Measurements from ENCODE around the gene TENM4.
A peak's percentile ranks its signal among the peaks of the same experiment; 100 is the strongest.

Gene TENM4

DNA sequence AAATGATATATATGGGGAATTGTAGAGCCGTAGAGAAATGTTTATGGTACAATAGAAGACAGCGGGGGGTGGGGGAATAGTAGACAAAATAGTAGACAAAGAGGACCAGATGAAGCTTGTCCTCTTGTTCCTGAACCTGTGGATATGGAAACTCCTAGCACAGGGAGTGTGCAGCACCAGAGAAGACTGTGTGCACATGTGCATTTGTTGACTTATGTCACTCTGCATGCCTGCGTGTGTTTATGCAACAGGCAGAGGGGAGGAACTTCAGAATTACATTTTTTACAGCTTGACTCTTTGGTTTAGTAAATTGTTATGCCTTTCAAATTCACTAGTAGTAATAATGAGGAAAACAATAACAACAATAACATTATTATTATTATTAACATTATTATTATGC is 36.0 kb downstream of the TENM4 start:
- TF ChIP-seq, protein P1, sequence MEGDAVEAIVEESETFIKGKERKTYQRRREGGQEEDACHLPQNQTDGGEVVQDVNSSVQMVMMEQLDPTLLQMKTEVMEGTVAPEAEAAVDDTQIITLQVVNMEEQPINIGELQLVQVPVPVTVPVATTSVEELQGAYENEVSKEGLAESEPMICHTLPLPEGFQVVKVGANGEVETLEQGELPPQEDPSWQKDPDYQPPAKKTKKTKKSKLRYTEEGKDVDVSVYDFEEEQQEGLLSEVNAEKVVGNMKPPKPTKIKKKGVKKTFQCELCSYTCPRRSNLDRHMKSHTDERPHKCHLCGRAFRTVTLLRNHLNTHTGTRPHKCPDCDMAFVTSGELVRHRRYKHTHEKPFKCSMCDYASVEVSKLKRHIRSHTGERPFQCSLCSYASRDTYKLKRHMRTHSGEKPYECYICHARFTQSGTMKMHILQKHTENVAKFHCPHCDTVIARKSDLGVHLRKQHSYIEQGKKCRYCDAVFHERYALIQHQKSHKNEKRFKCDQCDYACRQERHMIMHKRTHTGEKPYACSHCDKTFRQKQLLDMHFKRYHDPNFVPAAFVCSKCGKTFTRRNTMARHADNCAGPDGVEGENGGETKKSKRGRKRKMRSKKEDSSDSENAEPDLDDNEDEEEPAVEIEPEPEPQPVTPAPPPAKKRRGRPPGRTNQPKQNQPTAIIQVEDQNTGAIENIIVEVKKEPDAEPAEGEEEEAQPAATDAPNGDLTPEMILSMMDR (conservative IDR thresholded peaks at IDR 0.05; ENCODE audit: low read depth, low read length): no peak
- no peak overlapping the region for H3K4me3 ChIP-seq (ENCODE audit: low read depth, low read length)
- no peak for DNase-seq (ENCODE audit: low read depth)

DNA sequence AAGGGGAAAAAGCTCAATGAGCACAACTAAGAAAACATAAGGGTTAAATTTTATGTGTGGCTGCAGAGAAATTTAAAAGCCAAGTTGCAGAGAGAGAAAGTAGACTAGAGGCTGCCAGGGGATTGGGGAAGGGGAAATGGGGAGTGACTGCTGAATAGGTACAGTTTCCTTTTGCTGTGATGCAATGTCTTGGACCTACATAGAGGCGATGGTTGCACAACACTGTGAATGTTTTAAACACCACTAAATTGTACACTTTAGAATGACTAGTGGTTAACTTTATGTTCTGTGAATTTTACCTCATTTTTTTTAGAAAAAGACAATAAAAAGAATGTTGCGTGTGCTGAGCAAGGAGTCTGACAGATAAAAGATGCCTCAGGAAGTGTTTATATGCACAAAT is 36.5 kb downstream of the TENM4 start:
- H3K4me3 ChIP-seq (ENCODE audit: low read depth, low read length): no peak overlapping the region
- TF ChIP-seq, protein P1 (conservative IDR thresholded peaks at IDR 0.05; ENCODE audit: low read depth, low read length): no peak
- DNase-seq (ENCODE audit: low read depth): peak; percentile 40

DNA sequence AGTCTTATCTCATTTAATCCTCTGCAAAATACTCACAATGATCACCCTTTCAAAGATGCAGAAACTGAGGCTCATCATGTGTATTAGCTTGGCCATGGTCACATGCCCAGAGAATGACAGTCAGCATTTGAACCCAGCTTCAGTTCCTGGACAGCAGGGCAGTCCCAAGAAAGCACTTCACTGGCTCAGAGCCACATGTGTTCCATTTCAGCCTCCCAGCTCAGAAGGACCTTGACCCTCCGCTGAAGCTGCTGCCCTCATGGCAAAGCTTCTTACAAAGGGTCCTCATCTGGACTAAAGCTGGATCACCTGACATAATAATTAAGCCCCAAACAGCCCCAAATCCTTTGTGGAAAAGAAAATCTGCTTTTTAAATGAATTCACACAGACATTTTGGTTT is 37.0 kb downstream of the TENM4 start:
- DNase-seq (ENCODE audit: low read depth): no peak
- TF ChIP-seq, protein P1 (conservative IDR thresholded peaks at IDR 0.05; ENCODE audit: low read depth, low read length): no peak
- H3K4me3 ChIP-seq (ENCODE audit: low read depth, low read length): no peak overlapping the region

DNA sequence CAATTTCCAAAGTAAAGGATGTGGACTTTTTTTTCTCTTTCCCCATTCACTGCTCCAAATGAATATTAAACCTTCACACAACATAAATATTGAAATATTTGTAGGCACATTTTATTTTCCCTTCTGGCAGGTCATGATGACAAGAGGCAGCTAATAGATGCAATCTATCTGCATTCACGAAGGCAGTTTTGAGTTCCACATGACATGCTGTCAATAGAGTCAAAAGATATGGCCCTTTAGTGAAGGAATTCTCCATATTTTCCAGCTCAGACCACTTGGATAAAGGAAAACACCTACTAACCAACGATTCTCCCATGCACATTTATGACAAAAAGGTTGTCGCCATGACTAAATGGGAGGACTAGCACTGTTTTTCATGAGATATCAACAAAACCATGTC is 37.9 kb downstream of the TENM4 start:
- no peak for DNase-seq (ENCODE audit: low read depth)
- TF ChIP-seq, protein P1 (conservative IDR thresholded peaks at IDR 0.05; ENCODE audit: low read depth, low read length): no peak
- no peak overlapping the region for H3K4me3 ChIP-seq (ENCODE audit: low read depth, low read length)

DNA sequence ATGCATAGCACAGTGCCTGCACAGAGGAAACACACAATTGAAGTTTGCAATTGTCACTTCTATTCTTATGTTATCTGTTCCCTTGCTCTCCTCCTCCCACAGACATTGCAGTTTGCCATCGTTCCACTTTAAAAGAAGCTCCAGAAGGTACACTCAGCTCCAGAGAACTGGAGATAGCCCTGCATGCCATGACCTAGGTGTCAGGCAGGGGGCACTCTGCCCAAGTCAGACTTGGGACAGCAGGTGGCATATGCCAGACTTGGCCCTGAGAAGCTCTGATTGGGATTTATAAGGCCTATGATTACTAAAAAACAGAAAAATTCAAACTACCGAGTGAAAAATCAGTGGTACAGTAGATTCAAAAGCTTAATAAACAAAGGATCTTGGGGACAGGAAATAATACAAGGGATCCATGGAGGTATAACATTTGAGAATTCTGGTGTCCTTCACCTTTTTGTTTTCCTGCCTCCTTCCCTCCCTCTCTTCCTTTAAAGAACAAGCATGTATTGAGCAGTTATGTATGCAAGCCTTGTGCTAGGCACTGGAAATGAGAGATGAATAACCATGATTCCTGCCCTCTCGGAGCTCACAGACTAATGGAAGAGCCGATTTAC is 40.0 kb downstream of the TENM4 start:
- DNase-seq (ENCODE audit: low read depth): peak; percentile 50
- TF ChIP-seq, protein P1 (conservative IDR thresholded peaks at IDR 0.05; ENCODE audit: low read depth, low read length): peak; percentile 75
- H3K4me3 ChIP-seq (ENCODE audit: low read depth, low read length): no peak overlapping the region

DNA sequence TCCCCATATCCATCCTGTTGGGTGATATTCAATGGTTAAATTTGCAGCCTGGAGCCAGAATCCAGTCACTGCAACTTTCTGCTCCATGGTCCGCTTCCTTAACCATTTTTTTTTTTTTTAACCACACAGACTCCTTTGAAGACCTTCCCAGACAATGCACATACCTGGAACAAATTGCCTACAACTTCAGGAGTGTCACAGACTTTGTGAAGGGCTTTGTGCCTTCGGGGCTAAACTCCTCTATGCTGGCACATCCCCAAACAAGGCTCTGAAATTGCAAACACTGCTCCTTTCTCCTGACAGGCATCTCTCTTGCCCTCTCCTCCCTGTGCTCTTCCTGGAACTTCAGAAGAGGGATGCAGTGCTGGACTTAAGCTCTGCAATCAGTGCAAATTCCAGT is 40.6 kb downstream of the TENM4 start:
- TF ChIP-seq, protein P1 (conservative IDR thresholded peaks at IDR 0.05; ENCODE audit: low read depth, low read length): no peak
- no peak for DNase-seq (ENCODE audit: low read depth)
- H3K4me3 ChIP-seq (ENCODE audit: low read depth, low read length): no peak overlapping the region

DNA sequence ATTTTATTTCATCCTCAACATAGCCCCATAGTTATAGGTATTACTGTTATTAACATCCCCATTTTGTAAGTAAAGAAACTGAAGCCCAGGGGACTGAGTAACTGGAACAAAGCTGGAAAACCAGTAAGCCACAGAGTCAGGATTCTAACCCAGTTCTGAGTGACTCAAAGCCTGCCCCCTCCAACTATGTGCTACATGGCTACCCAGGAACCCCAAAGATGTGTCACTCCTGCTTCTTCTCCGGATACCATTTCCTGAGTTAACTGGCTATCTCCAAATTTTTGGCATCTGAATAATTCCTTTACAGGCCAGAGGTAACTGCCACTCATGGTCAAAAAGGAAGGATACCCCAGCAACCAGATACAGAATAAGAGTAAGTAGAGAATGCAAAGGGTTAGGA is 43.6 kb downstream of the TENM4 start:
- no peak overlapping the region for H3K4me3 ChIP-seq (ENCODE audit: low read depth, low read length)
- TF ChIP-seq, protein P1 (conservative IDR thresholded peaks at IDR 0.05; ENCODE audit: low read depth, low read length): no peak
- no peak for DNase-seq (ENCODE audit: low read depth)

Measured in choroid plexus epithelial cell (primary cell).